Lower leg skin (tissue), 4 donors: ENCODE measurements around the gene MTERF1. TPM values are rescaled to one million over a fixed set of nuclear protein-coding genes. Genes with fewer than 3 reads are reported as not detected.

Experiments
- DNase-seq, 2 donors: peaks; one replicate each; pipeline ENCODE4 v3.0.0-alpha.2; 2019; ENCODE audit warnings: low spot score in 2 of 2
- H3K4me3 ChIP-seq: fragments of 200-600 bp; sonication (generic); 2 replicates; pipeline ENCODE4 v1.5.1; 2017; ENCODE audit warnings: mild to moderate bottlenecking, low read depth; ENCODE audit not compliant: poor library complexity, severe bottlenecking
- CTCF ChIP-seq, 3 donors: fragments of 450-650 bp; IDR thresholded peaks; one replicate each; pipeline ENCODE4 v1.5.1; 2016; ENCODE audit warnings: antibody characterized with exemption in 3 of 3, mild to moderate bottlenecking in 3 of 3, moderate library complexity in 2 of 3
- POLR2A ChIP-seq, 2 donors: fragments of 450-650 bp; IDR thresholded peaks; one replicate each; pipeline ENCODE4 v1.6.1; 2016 to 2017; ENCODE audit warnings: antibody characterized with exemption in 2 of 2, mild to moderate bottlenecking in 1 of 2, moderate library complexity in 1 of 2
- WGBS, 2 donors: methylation state at CpG; one replicate each; pipeline ENCODE4 v1.1.5; 2018; 5-methylcytosine and 5-hydroxymethylcytosine counted together
- intact Hi-C: fragments of 100-400 bp; cut with DNase I; formaldehyde crosslinking; loops from one replicate; pipeline ENCODE4 v1.15.0; 2023; ENCODE audit warnings: low total_unique reads
- total RNA-seq, 4 donors: library from RNA; depleted of rRNA; stranded (reverse); fragments of >200 nt; gene quantifications; one replicate each; pipeline ENCODE4 v1.1.0, GENCODE V29; 2016

Gene MTERF1
- total RNA-seq, 4 donors from 2014 or later, result 4.7 to 10.7 (median 6.5) TPM

GRCh38 chr7:91838439-91838838, 42.1 kb downstream of the MTERF1 start:
- WGBS, 2 donors, result 88 to 92% methylated on average over 2 of the region's 2 CpGs
- no peak for TF ChIP-seq POLR2A (IDR thresholded peaks at IDR 0.05)
- TF ChIP-seq CTCF (IDR thresholded peaks at IDR 0.05), result no peak
- intact Hi-C loops, result no loop called here
- no peak overlapping the region for H3K4me3 ChIP-seq
- no peak for DNase-seq

- WGBS, 2 donors, result 73 to 75% methylated on average over 4 of the region's 4 CpGs
- intact Hi-C loops, result no loop called here
Measured at GRCh38 chr7:91837397-91838070, 43.0 kb downstream of the MTERF1 start.

GRCh38 chr7:91835826-91836368, 44.6 kb downstream of the MTERF1 start:
- 63 to 86% methylated on average over 2 of the region's 2 CpGs for WGBS, 2 donors
- TF ChIP-seq POLR2A (IDR thresholded peaks at IDR 0.05) (no peak), CTCF (IDR thresholded peaks at IDR 0.05) (no peak)
- intact Hi-C loops, result no loop called here
- no peak overlapping the region for H3K4me3 ChIP-seq
- no peak for DNase-seq

More at GRCh38 chr7:91837397-91838070, 43.0 kb downstream of the MTERF1 start:
- DNase-seq, result no peak
- TF ChIP-seq CTCF (IDR thresholded peaks at IDR 0.05) (no peak), POLR2A (IDR thresholded peaks at IDR 0.05) (no peak)
- H3K4me3 ChIP-seq, result no peak overlapping the region

GRCh38 chr7:91835091-91835825, 45.2 kb downstream of the MTERF1 start:
- intact Hi-C loops, result no loop called here

GRCh38 chr7:91832493-91833045, 47.9 kb downstream of the MTERF1 start:
- TF ChIP-seq POLR2A (IDR thresholded peaks at IDR 0.05) (no peak), CTCF (IDR thresholded peaks at IDR 0.05) (no peak)
- no peak overlapping the region for H3K4me3 ChIP-seq
- intact Hi-C loops, result no loop called here
- WGBS, 2 donors, result 85 to 86% methylated on average over 7 of the region's 7 CpGs
- no peak for DNase-seq

More at GRCh38 chr7:91835091-91835825, 45.2 kb downstream of the MTERF1 start:
- DNase-seq, result no peak
- WGBS, 2 donors, result 36 to 38% methylated on average over 2 of the region's 2 CpGs
- no peak for TF ChIP-seq CTCF (IDR thresholded peaks at IDR 0.05)
- no peak for TF ChIP-seq POLR2A (IDR thresholded peaks at IDR 0.05)
- no peak overlapping the region for H3K4me3 ChIP-seq
